ENCODE results near the gene C1orf56. TPM values are rescaled to one million over a fixed set of nuclear protein-coding genes. Genes with fewer than 3 reads are reported as not detected.

Gene C1orf56
- total RNA-seq, 1 experiment from 2014 or later, result 5.4 TPM

DNA sequence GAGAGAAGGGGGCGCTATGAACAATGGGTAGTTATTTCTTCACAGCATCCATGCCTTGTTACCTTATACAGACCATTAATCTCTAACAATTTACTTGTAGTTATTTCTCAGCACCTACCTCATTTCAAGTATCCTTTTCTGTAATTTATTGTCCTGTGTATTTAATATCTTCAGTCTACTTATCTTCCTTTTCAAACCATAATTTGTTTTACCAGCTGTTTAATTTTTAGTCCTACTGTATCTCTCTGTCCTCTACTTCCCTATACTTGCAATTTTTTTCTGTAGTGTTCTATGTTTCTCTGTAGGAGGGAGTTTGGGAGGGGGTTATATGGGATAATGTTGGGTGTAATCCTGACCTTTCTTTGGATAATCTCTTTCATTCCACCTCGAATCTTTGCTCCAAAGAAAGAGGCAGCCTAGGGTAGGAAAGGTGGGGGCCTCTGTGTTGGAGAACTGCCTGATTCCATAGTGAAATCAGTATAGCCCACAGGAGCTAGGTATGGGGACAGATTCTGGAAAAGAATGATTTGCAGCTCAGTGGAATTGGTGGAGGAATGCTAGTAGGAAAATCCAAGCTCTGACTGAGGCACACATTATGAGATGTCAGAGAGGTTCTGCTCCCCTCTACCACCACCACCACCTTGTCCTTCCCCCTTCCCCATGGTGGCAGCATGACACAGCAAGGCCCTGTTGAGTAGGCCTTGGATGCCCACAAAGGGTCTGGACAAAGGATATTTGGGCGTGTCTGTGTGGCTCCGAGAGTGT lies 13.3 kb downstream of the C1orf56 start:
- DNase-seq (ENCODE audit: low read depth), result no peak

DNA sequence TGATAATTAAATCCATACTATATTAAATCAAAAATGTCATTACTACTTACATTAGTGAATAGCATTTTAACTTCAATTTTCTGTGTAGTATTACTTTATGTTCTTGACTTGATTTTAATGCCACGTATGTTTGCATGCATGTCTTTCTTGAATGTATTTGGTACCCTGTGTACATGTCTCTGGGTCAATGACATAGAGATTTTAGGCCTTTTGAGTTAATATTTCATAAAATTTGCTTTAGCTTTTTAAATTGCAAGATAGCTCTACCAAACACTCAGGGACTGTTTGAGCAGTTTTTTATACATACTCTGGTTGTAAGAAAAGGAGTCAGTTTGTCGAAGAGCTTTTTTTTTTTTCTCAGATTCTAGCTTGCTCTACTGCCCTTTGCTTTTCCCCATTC lies 14.2 kb downstream of the C1orf56 start:
- no peak for DNase-seq (ENCODE audit: low read depth)

DNA sequence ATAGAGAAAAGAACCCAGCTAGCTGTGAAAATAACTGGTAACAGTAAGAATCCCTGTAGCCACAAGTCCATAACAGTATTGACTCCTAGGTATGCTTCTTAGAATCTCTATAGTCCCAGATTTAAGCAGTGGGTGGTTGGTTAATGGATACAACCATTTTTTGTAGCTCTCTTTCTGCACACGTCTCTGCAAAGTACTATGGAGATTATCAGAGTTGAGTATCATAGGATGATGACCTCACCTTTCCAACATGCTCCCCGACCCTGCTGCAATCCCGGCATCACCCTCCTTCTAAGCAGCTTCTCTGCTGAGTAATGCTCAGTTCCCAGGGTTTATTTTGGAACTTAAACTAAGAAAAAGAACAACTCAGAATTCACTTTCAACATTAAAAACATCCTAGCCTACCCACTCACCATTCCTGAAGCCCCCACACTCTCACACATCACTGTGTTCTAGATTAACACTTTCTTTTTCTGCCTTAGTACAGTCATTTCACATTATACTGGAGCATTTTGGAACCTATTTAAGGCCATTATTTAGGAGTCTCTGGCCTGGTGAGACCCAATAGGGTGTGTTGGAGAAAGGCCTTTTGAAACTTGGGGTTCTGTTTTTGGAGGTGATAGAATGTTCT lies 15.3 kb downstream of the C1orf56 start:
- DNase-seq (ENCODE audit: low read depth), result peak; percentile 69

DNA sequence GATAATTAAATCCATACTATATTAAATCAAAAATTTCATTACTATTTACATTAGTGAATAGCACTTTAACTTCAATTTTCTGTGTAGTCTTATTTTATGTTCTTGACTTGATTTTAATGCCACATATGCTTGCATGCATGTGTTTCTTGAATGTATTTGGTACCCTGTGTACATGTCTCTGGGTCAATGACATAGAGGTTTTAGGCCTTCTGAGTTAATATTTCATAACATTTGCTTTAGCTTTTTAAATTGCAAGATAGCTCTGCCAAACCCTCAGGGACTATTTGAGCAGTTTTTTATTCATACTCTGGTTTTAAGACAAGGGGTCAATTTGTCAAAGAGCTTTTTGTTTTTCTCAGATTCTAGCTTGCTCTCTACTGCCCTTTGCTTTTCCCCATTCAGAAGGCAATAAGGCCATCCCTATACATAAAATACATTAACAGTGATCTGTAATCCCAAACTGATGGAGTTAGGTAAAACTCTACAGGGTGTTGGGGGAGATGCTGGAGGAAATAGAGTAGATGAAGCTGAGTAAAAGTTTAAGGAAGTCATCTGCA lies 17.6 kb downstream of the C1orf56 start:
- no peak for DNase-seq (ENCODE audit: low read depth)

DNA sequence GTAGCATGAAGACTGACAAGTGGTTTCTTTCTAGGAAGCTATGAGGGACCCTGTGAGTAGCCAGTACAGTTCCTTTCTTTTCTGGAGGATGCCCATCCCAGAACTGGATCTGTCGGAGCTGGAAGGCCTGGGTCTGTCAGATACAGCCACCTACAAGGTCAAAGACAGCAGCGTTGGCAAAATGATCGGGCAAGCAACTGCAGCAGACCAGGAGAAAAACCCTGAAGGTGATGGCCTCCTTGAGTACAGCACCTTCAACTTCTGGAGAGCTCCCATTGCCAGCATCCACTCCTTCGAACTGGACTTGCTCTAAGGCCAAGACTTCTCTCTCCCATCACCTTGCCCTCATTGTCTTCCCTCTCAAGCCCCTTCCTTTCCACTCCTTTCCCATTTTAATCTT lies 19.6 kb downstream of the C1orf56 start:
- no peak for DNase-seq (ENCODE audit: low read depth)

DNA sequence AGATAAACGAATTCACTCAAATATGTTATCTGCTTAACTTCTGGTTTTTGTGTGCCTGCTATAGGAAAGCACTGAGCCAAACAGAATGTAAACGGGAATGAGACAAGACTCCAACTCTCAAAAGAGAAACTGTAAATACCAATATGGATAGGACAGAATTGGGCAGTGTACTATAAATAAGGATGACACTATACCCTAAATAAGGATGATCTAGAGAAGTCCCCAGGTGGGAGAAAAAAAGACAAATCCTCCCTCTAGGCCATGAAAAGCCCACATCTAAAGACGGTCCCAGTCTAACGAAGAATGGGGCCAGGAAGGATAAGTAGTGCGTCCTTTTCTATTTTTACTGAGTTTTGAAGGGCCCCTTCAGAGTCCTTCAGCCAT lies 21.5 kb downstream of the C1orf56 start:
- no peak for DNase-seq (ENCODE audit: low read depth)

DNA sequence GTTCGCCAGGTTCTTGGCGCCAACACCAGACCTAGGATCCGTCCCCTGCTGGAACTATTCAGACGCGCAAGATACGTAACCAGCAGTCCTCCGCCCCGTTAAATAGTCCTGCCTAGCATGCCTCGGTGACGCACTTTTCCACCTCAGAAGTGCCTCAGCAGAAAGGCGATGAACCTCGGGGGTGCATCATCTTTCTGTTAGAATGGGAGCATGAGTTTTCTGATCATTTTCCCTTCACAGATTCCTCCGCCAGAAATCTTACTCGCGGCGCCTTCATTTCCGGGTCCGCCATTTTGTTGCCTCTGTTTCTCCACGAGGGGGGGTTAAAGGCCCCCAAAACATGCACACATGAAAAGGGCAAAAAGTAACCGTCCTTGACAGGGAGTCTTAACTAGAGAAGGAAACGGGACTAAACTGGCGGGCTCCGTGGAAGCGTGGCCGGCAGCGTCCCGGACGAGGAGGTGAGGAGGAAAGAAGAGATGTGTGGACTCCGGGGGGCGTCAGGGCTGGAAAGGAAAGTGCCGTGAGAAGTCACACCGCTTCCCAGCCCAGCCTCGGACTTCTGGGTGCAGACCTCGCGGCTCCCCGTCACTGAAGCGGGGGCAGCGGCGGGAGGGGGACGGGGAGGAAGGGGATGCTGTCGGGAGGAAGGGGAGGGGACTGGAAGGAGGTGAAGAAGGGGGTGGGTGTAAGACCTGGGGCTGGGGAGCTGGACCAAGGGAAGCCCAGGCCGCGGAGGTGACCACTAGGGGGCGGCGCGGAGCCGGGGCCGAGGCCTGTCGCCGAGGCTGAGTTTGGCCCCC lies 23.1 kb downstream of the C1orf56 start, which contains the start of gene GABPB2:
Gene GABPB2, plus strand, starts transcription at position 288 of the 803 bp plus-strand sequence. CDS start 17,429 bp downstream, outside the sequence.
- peak; percentile 83 for DNase-seq (ENCODE audit: low read depth)

DNA sequence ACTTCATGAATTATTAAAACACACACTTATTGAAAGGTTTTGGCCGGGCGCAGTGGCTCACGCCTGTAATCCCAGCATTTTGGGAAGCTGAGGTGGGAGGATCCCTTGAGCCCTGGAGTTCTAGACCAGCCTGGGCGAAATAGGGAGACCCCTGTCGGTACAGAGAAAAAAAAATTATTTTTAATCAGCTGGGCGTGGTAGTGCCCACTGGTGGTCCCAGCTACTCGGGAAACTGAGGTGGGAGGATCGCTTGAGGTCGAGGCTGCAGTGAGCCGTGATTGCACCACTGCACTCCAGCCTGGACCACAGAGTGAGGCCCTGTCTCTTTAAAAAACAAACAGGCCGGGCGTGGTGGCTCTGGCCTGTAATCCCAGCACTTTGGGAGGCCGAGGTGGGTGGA lies 24.7 kb downstream of the C1orf56 start:
- no peak for DNase-seq (ENCODE audit: low read depth)

DNA sequence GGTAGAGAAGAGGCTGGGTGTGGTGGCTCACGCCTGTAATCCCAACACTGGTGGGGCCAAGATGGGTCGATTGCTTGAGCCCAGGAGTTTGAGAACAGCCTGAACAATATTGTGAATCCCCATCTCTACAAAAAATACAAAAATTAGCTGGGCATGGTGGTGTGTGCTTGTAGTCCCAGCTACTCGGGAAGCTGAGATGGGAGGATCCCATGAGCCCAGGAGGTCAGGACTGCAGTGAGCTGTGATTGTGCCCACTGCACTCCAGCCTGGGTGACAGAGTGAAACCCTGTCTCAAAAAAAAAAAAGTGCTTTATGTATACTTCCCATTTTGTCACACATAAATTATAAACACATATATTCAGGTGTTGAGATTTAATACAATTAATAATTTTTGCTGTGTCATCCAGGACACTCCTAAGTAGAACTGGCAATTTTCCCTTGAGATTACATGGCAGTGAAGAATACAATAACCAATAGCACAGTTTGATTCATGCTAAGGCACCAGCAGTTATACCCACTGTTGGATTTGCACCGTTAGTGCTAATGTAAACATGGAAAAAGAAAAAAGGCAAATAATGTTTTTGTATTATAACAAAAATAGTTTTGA lies 38.5 kb downstream of the C1orf56 start:
- no peak for DNase-seq (ENCODE audit: low read depth)

DNA sequence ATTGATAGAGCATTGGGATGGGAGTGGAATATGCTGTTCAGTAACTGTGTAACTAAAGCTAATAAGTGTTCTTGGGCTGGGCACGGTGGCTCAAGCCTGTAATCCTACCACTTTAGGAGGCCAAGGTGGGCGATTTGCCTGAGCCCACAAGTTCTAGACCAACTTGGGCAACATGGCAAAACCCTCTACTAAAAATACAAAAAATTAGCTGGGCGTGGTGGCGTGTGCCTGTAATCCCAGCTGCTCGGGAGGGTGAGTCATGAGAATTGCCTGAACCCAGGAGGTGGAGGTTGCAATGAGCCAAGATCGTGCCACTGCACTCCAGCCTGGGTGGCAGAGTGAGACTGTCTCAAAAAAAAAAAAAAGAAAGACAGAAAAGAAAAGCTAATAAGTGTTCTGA lies 49.9 kb downstream of the C1orf56 start:
- peak; percentile 50 for DNase-seq (ENCODE audit: low read depth)

DNA sequence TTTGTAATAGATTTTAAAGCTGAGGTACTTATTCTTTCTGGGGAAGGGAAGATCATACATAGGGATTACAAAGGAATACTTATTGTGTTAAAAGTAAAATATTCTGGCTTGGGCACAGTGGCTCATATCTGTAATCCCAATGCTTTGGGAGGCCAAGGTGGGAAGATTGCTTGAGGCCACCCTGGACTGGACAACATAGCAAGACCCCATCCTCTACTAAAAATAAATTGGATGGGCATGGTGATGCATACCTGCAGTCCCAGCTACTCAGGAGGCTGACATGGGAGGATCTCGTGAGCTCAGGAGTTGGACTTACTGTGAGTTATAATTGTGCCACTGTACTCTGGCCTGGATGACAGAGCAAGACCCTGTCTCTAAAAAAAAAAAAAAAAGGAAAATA lies 50.6 kb downstream of the C1orf56 start:
- DNase-seq (ENCODE audit: low read depth), result no peak

Small RNAs within 50 kb of the gene (small RNA-seq; reads per million reads assigned to genes)
- gene RNU6-884P, result not detected

Other genes with a start within 250 kb of the C1orf56 start
- gene CTSK, start 239.5 kb upstream of the C1orf56 start, total RNA-seq (2014; rRNA removed; shearing (Covaris generic)), result 0.56 and 0.77 TPM in 2 replicates
- gene ARNT, start 171.2 kb upstream of the C1orf56 start, total RNA-seq (2014; rRNA removed; shearing (Covaris generic)), result 10.7 and 12.9 TPM in 2 replicates
- not detected in 2 replicates for gene CTXND2, start 160.6 kb upstream of the C1orf56 start, total RNA-seq (2014; rRNA removed; shearing (Covaris generic))
- 24.0 and 25.3 TPM in 2 replicates for gene SETDB1, start 121.4 kb upstream of the C1orf56 start, total RNA-seq (2014; rRNA removed; shearing (Covaris generic))
- gene CERS2, start 72.9 kb upstream of the C1orf56 start, total RNA-seq (2014; rRNA removed; shearing (Covaris generic)), result 145 and 152 TPM in 2 replicates
- gene ANXA9, start 65.5 kb upstream of the C1orf56 start, total RNA-seq (2014; rRNA removed; shearing (Covaris generic)), result 0.55 and 0.63 TPM in 2 replicates
- gene MINDY1, start 40.8 kb upstream of the C1orf56 start, total RNA-seq (2014; rRNA removed; shearing (Covaris generic)), result 12.5 and 15.4 TPM in 2 replicates
- 6.1 and 11.9 TPM in 2 replicates for gene PRUNE1, start 39.3 kb upstream of the C1orf56 start, total RNA-seq (2014; rRNA removed; shearing (Covaris generic))
- gene BNIPL, start 11.2 kb upstream of the C1orf56 start, total RNA-seq (2014; rRNA removed; shearing (Covaris generic)), result 0.10 TPM in 1 of 2 replicates, not detected in the other
- gene CDC42SE1, start 11.9 kb downstream of the C1orf56 start, total RNA-seq (2014; rRNA removed; shearing (Covaris generic)), result 66.5 and 67.1 TPM in 2 replicates
- 8.8 and 9.8 TPM in 2 replicates for gene MLLT11, start 12.6 kb downstream of the C1orf56 start, total RNA-seq (2014; rRNA removed; shearing (Covaris generic))
- gene GABPB2, start 23.0 kb downstream of the C1orf56 start, total RNA-seq (2014; rRNA removed; shearing (Covaris generic)), result 2.4 and 5.5 TPM in 2 replicates
- 0.80 and 1.5 TPM in 2 replicates for gene SEMA6C, start 98.9 kb downstream of the C1orf56 start, total RNA-seq (2014; rRNA removed; shearing (Covaris generic))
- not detected in 2 replicates for gene TNFAIP8L2, start 108.9 kb downstream of the C1orf56 start, total RNA-seq (2014; rRNA removed; shearing (Covaris generic))
- gene LYSMD1, start 118.2 kb downstream of the C1orf56 start, total RNA-seq (2014; rRNA removed; shearing (Covaris generic)), result 8.6 and 9.4 TPM in 2 replicates
- gene SCNM1, start 118.4 kb downstream of the C1orf56 start, total RNA-seq (2014; rRNA removed; shearing (Covaris generic)), result 60.9 and 69.6 TPM in 2 replicates
- gene TMOD4, start 128.2 kb downstream of the C1orf56 start, total RNA-seq (2014; rRNA removed; shearing (Covaris generic)), result 0.27 and 0.87 TPM in 2 replicates
- gene VPS72, start 142.4 kb downstream of the C1orf56 start, total RNA-seq (2014; rRNA removed; shearing (Covaris generic)), result 52.9 and 59.3 TPM in 2 replicates
- gene PIP5K1A, start 150.8 kb downstream of the C1orf56 start, total RNA-seq (2014; rRNA removed; shearing (Covaris generic)), result 40.7 and 49.6 TPM in 2 replicates
- 233 and 234 TPM in 2 replicates for gene PSMD4, start 207.0 kb downstream of the C1orf56 start, total RNA-seq (2014; rRNA removed; shearing (Covaris generic))
- gene ZNF687, start 234.5 kb downstream of the C1orf56 start, total RNA-seq (2014; rRNA removed; shearing (Covaris generic)), result 17.6 and 22.2 TPM in 2 replicates

Measured in HT1080 (cell line).